Psoas muscle (tissue), 8 donors: Measurements from ENCODE around the gene NPEPL1. TPM values are rescaled to one million over a fixed set of nuclear protein-coding genes. Genes with fewer than 3 reads are reported as not detected.

ENCODE experiments used
- ATAC-seq, 4 donors: fragments of 200-7000 bp; cut with Tn5 transposase; one replicate each; pipeline ENCODE4 v1.9.1; 2020; ENCODE audit warnings: moderate library complexity in 3 of 4, mild to moderate bottlenecking in 2 of 4
- DNase-seq, 2 donors: peaks; one replicate each; pipeline ENCODE4 v3.0.0-alpha.2; 2020
- H3K27ac ChIP-seq: fragments of 200-600 bp; one replicate; pipeline ENCODE4 v1.8.0; 2022
- H3K27me3 ChIP-seq, 3 donors: fragments of 200-600 bp in 1 of 3; one replicate each; pipeline versions ENCODE4 v1.6.1 to v1.8.0; 2013 to 2022; ENCODE audit warnings: low read length in 2 of 3, mild to moderate bottlenecking in 2 of 3, moderate library complexity in 1 of 3; ENCODE audit not compliant: insufficient read depth in 3 of 3
- H3K36me3 ChIP-seq, 2 donors: fragments of 200-600 bp in 1 of 2; one replicate each; pipeline versions ENCODE4 v1.6.1 to v1.8.0; 2013 to 2022; ENCODE audit warnings: low read depth in 1 of 2, mild to moderate bottlenecking in 1 of 2, moderate library complexity in 1 of 2; ENCODE audit not compliant: insufficient read depth in 1 of 2
- H3K4me1 ChIP-seq: fragments of 200-600 bp; one replicate; pipeline ENCODE4 v1.8.0; 2022
- H3K4me3 ChIP-seq: fragments of 200-600 bp; one replicate; pipeline ENCODE4 v1.8.0; 2022; ENCODE audit warnings: mild to moderate bottlenecking
- H3K9me3 ChIP-seq: fragments of 200-600 bp; one replicate; pipeline ENCODE4 v1.8.0; 2022
- WGBS, 3 donors: extraction: QIAGEN DNeasy Blood & Tissue Kit; methylation state at CpG; one replicate each; pipeline versions ENCODE4 v1.1.6 to v1.1.7; 2013; 5-methylcytosine and 5-hydroxymethylcytosine counted together
- intact Hi-C, 2 donors: fragments of 100-400 bp; cut with DNase I; formaldehyde crosslinking; loops; one replicate each; pipeline versions ENCODE4 v1.11.0 to v1.14.2; 2022
- polyA plus RNA-seq, 3 donors: library from polyadenylated mRNA; stranded (reverse); fragments of 200-250 nt; gene quantifications; one replicate each; pipeline ENCODE4 v1.2.3, GENCODE V29; 2013
- total RNA-seq, 4 donors: library from RNA; stranded (reverse); fragmentation: NEBNext Ultra II Directional in 2 of 4; extraction: Animal tissue kit (Norgen Biotek cat#: 25700) in 2 of 4; gene quantifications; one replicate each; pipeline versions ENCODE4 v1.2.1 to v1.2.4, GENCODE V29; 2021 to 2023
- TF ChIP-seq, protein P1 (sequence below): fragments of 200-600 bp; IDR thresholded peaks from one replicate; pipeline ENCODE4 v1.8.0; 2022; ENCODE audit warnings: antibody characterized with exemption
- donor health status: healthy with polysubstance abuse.
- donor health status: DM: no; HTN: no; CAD: no; lungs with moderate emphysema.
- donor health status: Bipolar disorder and iron deficiency.
- donor health status: healthy.
- donor health status: DM: yes; HTN: yes; CAD: no.
- donor health status: DM: no; HTN: no; CAD: no.
- donor health status: DM: no; HTN: no; CAD: no.
- donor health status: DM: yes; HTN: yes; CAD: no.

The NPEPL1 gene
- total and polyA plus RNA-seq, 7 donors = 18.4 to 52.3 (median 36.0) TPM

DNA sequence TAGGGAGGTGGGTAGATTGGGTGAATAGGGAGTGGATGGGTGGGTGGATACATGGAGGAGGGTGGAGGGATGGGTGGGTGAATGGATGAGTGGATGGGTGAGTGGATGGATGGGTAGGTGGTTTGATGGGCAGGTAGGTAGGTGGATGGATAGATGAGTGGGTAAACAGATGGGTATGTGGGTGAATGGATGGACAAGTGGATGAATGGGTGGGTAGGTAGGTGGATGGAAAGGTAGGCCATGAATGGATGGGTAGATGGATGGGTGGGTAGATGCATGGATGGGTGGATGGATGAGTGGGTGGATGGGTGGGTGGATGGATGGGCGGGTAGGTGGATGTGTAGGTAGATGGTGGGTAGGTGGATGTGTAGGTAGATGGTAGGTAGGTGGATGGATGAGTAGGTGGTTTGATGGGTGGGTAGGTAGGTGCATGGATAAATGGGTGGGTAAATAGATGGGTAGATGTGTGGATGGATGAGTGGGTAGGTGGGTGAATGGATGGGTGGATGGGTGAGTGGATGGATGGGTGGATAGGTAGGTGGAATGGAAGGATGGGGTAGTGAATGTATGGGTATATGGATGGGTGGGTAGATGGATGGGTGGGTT lies 51.4 kb downstream of the NPEPL1 start:
- no peak overlapping the region for H3K4me3 ChIP-seq
- 95 to 100% (median 96%) methylated on average over 1 of the region's 1 CpG for WGBS, 3 donors
- H3K4me1 ChIP-seq = no peaks in the 10 kb centered on the region
- peaks cover 0 to 33% (median 11%) of the 10 kb centered on the region in 3 donors for H3K27me3 ChIP-seq
- H3K9me3 ChIP-seq = no peaks in the 10 kb centered on the region
- intact Hi-C loops = no loop called here
- DNase-seq (no peak), ATAC-seq (no peak)
- H3K36me3 ChIP-seq = no peaks in the 10 kb centered on the region
- TF ChIP-seq, protein P1, sequence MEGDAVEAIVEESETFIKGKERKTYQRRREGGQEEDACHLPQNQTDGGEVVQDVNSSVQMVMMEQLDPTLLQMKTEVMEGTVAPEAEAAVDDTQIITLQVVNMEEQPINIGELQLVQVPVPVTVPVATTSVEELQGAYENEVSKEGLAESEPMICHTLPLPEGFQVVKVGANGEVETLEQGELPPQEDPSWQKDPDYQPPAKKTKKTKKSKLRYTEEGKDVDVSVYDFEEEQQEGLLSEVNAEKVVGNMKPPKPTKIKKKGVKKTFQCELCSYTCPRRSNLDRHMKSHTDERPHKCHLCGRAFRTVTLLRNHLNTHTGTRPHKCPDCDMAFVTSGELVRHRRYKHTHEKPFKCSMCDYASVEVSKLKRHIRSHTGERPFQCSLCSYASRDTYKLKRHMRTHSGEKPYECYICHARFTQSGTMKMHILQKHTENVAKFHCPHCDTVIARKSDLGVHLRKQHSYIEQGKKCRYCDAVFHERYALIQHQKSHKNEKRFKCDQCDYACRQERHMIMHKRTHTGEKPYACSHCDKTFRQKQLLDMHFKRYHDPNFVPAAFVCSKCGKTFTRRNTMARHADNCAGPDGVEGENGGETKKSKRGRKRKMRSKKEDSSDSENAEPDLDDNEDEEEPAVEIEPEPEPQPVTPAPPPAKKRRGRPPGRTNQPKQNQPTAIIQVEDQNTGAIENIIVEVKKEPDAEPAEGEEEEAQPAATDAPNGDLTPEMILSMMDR = no peak
- H3K27ac ChIP-seq = no peak overlapping the region

DNA sequence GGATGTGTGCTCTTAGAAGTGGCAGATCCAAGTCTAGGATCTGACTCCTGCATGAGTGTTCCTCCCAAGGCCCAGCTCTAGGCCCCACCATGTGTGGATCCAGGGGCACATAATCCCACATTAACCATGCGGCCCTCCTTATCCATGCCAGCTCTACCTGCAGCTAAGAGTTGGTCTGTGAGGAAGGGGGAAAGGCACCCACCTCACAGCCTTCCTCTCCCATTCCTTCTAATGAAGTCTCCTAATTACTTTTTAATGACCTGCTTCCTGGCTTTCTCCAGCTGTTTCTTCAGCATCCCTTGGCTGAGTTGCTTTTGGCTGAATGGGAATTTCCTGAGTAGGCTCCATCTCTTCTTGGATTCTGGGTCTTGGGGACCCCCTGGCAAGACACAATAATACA lies 52.2 kb downstream of the NPEPL1 start:
- WGBS, 3 donors = 94 to 100% (median 100%) methylated on average over 1 of the region's 1 CpG
- ATAC-seq = no peak
- Histone ChIP-seq H3K9me3 (no peaks in the 10 kb centered on the region), H3K4me3 (no peak overlapping the region), H3K4me1 (no peaks in the 10 kb centered on the region), H3K27me3 (peaks cover 0 to 33% (median 11%) of the 10 kb centered on the region in 3 donors), H3K36me3 (no peaks in the 10 kb centered on the region), H3K27ac (no peak overlapping the region)
- intact Hi-C loops = no loop called here
- DNase-seq = no peak
- TF ChIP-seq, protein P1 = no peak

DNA sequence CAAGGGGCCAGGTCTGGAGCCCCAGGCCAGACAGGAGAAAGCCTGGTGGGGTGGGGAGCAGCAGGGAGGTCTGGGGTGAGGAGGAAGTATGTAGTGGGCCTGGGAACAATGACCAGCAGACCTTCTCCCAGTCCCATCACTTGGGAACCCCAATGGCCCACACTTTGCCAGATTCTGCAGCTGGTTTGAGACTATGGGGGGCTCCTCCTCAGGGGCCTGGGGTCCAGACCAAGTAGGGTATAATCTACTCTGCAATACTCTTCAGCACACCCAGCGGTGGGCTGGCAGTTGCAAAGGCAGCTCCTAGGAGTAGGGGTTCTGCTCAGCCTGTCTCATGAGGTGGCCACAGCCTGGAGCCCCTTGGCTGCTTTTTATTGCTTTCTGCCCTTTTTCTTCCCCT lies 52.8 kb downstream of the NPEPL1 start:
- no peaks in the 10 kb centered on the region for H3K4me1 ChIP-seq
- 93 to 100% (median 100%) methylated on average over 1 of the region's 1 CpG for WGBS, 3 donors
- intact Hi-C loops = no loop called here
- H3K9me3 ChIP-seq = no peaks in the 10 kb centered on the region
- TF ChIP-seq, protein P1 = no peak
- H3K4me3 ChIP-seq = no peak overlapping the region
- no peaks in the 10 kb centered on the region for H3K36me3 ChIP-seq
- DNase-seq (no peak), ATAC-seq (no peak)
- H3K27me3 ChIP-seq = peaks cover 0 to 34% (median 11%) of the 10 kb centered on the region in 3 donors
- no peak overlapping the region for H3K27ac ChIP-seq

DNA sequence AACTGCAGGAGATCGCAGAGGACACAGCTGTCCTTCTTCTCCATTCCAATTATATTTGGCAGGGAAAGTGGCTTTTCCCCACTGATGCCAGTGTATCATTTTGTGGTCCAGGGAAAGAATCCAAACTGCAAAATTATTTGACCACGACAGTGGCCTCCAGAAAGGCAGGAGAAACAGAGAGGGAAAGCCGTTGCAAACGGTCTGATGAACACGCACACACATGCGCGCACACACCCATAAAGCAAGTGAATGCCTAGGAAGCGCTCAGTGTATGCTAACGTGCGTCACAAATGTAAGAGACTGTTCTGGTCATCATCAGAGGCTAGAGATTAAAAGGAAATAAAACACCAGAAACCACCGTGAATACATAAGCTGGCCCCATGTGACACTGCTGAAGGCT lies 54.0 kb downstream of the NPEPL1 start:
- Histone ChIP-seq H3K4me3 (no peak overlapping the region), H3K36me3 (no peaks in the 10 kb centered on the region), H3K27me3 (peaks cover 0 to 43% (median 11%) of the 10 kb centered on the region in 3 donors), H3K27ac (no peak overlapping the region), H3K9me3 (no peaks in the 10 kb centered on the region), H3K4me1 (no peaks in the 10 kb centered on the region)
- DNase-seq = no peak
- intact Hi-C loops = no loop called here
- TF ChIP-seq, protein P1 = no peak
- 22 to 27% (median 26%) methylated on average over 11 of the region's 11 CpGs for WGBS, 3 donors
- no peak for ATAC-seq

DNA sequence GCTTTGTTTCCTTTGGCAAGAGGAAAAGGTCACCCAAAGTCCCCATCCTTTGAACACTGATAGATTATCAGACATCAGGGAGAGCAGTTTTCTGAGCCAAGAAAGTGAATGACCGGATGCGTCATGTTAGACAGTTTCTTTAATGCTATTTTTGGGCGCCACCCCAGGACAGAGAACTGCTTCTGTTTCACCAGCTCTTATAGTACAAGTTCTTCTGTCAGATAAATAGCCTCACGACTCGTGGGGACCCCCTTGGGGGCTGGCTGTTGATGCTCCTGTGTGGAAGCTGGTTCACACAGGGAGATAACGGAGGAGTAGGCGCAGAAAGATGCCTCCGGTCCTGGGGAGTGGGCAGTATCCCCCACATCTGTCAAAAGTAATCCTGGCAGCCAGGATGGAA lies 54.6 kb downstream of the NPEPL1 start:
- 55 to 65% (median 55%) methylated on average over 8 of the region's 8 CpGs for WGBS, 3 donors
- no peaks in the 10 kb centered on the region for H3K4me1 ChIP-seq
- peaks cover 0 to 43% (median 11%) of the 10 kb centered on the region in 3 donors for H3K27me3 ChIP-seq
- intact Hi-C loops = no loop called here
- TF ChIP-seq, protein P1 = no peak
- H3K27ac ChIP-seq = no peak overlapping the region
- no peak for DNase-seq
- H3K4me3 ChIP-seq = no peak overlapping the region
- H3K36me3 ChIP-seq = no peaks in the 10 kb centered on the region
- ATAC-seq = no peak
- no peaks in the 10 kb centered on the region for H3K9me3 ChIP-seq
